ENCODE results near the gene SLC25A51.

- TF ChIP-seq GABPA (IDR thresholded peaks at IDR 0.05 in 1 of 2, conservative IDR thresholded peaks at IDR 0.05 in 1 of 2) (no peak), MAX (IDR thresholded peaks at IDR 0.05) (no peak), ZBTB33 (IDR thresholded peaks at IDR 0.05) (no peak), CTCF (IDR thresholded peaks at IDR 0.05; ENCODE audit: low read depth, low read length, missing input control) (no peak), REST (IDR thresholded peaks at IDR 0.05) (no peak), RAD21 (IDR thresholded peaks at IDR 0.05) (no peak), TAF1 (conservative IDR thresholded peaks at IDR 0.05) (no peak), NR2F2 (IDR thresholded peaks at IDR 0.05) (no peak), FOXA1 (IDR thresholded peaks at IDR 0.05) (no peak), HNF4A (conservative IDR thresholded peaks at IDR 0.05) (no peak), YY1 (IDR thresholded peaks at IDR 0.05) (no peak), SP1 (IDR thresholded peaks at IDR 0.05) (no peak)
Measured at GRCh38 chr9:37902131-37902530, 1.8 kb downstream of the SLC25A51 start.
